A549 (cell line): ENCODE results near the gene IP6K1.

Experiments
- CEBPB ChIP-seq, 2 experiments: fragments of >200 bp in 1 of 2; sonication (Bioruptor Twin) in 1 of 2; formaldehyde crosslinking in 1 of 2; IDR thresholded peaks; 2 replicates each; pipeline ENCODE4 v1.6.1; 2012 to 2016
- CHD2 ChIP-seq: fragments of 150-350 bp; IDR thresholded peaks from 2 replicates; pipeline ENCODE4 v1.6.1; 2014; ENCODE audit warnings: low read length; ENCODE audit not compliant: partially characterized antibody
- CTCF ChIP-seq: fragments of >200 bp; sonication (Bioruptor Twin); formaldehyde crosslinking; IDR thresholded peaks from 3 replicates; pipeline ENCODE4 v1.5.1; 2016
- EP300 ChIP-seq, 2 experiments: fragments of >200 bp; sonication (Bioruptor Twin); formaldehyde crosslinking; IDR thresholded peaks; 2 replicates in 1 of 2; 3 replicates in 1 of 2; pipeline ENCODE4 v1.6.1; 2016 to 2017
- ESRRA ChIP-seq: fragments of 150-350 bp; IDR thresholded peaks from 2 replicates; pipeline ENCODE4 v1.6.1; 2014; ENCODE audit warnings: mild to moderate bottlenecking, low read length, borderline replicate concordance
- JUN ChIP-seq, 2 experiments: fragments of >200 bp; sonication (Bioruptor Twin); formaldehyde crosslinking; IDR thresholded peaks; 2 replicates in 1 of 2; 3 replicates in 1 of 2; pipeline ENCODE4 v1.6.1; 2016 to 2017
- KDM1A ChIP-seq: fragments of 200-600 bp; sonication (generic); IDR thresholded peaks from 2 replicates; pipeline ENCODE4 v1.6.1; 2016; ENCODE audit warnings: low read depth, mild to moderate bottlenecking
- MAX ChIP-seq: IDR thresholded peaks from 2 replicates; pipeline ENCODE4 v1.6.1; 2012
- MYC ChIP-seq: IDR thresholded peaks from 2 replicates; pipeline ENCODE4 v1.6.1; 2012; ENCODE audit warnings: mild to moderate bottlenecking, inconsistent platforms, low read length, improper control_type of control experiment, borderline replicate concordance
- POLR2A ChIP-seq: IDR thresholded peaks from 2 replicates; pipeline ENCODE4 v1.6.1; 2012; ENCODE audit warnings: mild to moderate bottlenecking, low read length
- USF2 ChIP-seq: fragments of 450-650 bp; IDR thresholded peaks from 2 replicates; pipeline ENCODE4 v1.6.1; 2014; ENCODE audit warnings: antibody characterized with exemption
- TF ChIP-seq, protein P1 (sequence below): fragments of >200 bp; sonication (Bioruptor Twin); formaldehyde crosslinking; IDR thresholded peaks from 2 replicates; pipeline ENCODE4 v1.6.1; 2016

DNA sequence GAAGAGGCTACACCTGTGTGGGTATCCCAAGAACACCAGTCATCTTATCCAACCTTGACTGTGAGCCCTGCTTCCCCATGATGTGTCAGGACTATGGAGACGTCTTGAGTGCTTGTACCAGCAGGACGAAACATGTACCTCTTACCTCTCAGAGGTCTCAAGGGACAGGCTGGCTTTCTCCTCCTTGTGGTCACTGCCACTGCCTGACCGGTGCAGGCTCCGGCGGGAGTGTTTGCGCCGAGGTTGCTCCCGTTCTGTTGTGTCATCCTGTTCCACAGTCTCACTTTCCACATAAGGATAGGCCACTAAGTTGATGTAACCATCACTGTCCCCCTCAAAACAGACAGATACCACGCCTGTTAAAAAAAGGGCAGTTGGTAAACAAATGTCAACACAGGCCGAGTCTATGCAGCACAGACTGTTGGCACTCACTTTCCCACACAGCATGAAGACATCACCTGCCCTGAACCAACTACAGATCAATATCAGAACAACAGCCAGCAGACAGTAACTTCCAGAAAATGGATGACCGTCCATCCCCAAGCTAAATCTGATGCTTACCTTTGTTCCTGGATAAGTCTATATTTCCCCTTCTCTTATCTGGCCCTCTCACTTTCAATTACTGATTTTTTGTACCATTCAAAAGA, 48.2 kb downstream of the IP6K1 start:
- no peak for TF ChIP-seq CTCF
- no peak for TF ChIP-seq POLR2A
- no peak for TF ChIP-seq CHD2
- no peak for TF ChIP-seq EP300 (IDR thresholded peaks at IDR 0.05)
- no peak for TF ChIP-seq KDM1A
- no peak for TF ChIP-seq ESRRA
- TF ChIP-seq CEBPB (IDR thresholded peaks at IDR 0.05): no peak
- TF ChIP-seq, protein P1, sequence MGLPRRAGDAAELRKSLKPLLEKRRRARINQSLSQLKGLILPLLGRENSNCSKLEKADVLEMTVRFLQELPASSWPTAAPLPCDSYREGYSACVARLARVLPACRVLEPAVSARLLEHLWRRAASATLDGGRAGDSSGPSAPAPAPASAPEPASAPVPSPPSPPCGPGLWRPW: no peak
- TF ChIP-seq MYC: no peak
- TF ChIP-seq JUN (IDR thresholded peaks at IDR 0.05): no peak
- TF ChIP-seq USF2: no peak
- TF ChIP-seq MAX: no peak
